Cardiac fibroblast (primary cell): ENCODE results near the gene ATP5PB.

Experiments used
- DNase-seq, 2 donors: peaks; one replicate each; pipeline versions ENCODE4 v3.0.0 to v3.0.0-alpha.2; 2010; ENCODE audit warnings: low read depth in 2 of 2
- H3K4me3 ChIP-seq, 2 donors: replicated peaks in 1 of 2; 1 replicate in 1 of 2; 2 replicates in 1 of 2; pipeline ENCODE4 v1.5.1; 2011; ENCODE audit warnings: low read depth in 2 of 2, low read length in 2 of 2, mild to moderate bottlenecking in 2 of 2, moderate library complexity in 1 of 2
- CTCF ChIP-seq: IDR thresholded peaks from one replicate; pipeline ENCODE4 v1.5.1; 2011; ENCODE audit warnings: low read depth, mild to moderate bottlenecking, low read length, inconsistent platforms

Gene ATP5PB

GRCh38 chr1:111486431-111486830 is 37.2 kb downstream of the ATP5PB start:
- no peak overlapping the region for H3K4me3 ChIP-seq
- DNase-seq = no peak
- TF ChIP-seq CTCF = no peak

- no peak for DNase-seq
- no peak for TF ChIP-seq CTCF
- no peak overlapping the region for H3K4me3 ChIP-seq
Observed at GRCh38 chr1:111487133-111487532, 37.9 kb downstream of the ATP5PB start.

DNA sequence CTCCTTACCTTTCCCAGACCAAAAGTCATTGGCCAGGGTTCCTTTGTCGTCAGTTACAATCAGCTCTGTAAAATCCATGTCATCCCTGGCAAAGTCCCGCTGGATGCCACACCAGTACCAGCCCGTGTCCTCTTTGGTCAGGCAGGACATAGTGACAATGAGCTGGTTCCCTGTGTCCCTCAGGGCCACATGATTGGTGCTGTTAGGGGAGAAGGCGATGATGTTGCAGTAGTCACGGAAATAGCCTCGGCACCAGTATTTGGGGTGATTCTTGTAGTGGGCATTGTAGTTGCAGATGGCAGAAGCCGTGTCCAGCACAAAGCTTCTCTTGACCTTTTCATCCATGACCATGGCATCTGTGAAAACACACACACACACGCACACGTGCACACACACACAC is 39.4 kb downstream of the ATP5PB start:
- H3K4me3 ChIP-seq = no peak overlapping the region

GRCh38 chr1:111489604-111490003 is 40.3 kb downstream of the ATP5PB start:
- no peak overlapping the region for H3K4me3 ChIP-seq
- peak; percentile 40 to 82 for DNase-seq
- TF ChIP-seq CTCF = no peak

More for the DNA sequence above, 39.4 kb downstream of the ATP5PB start:
- TF ChIP-seq CTCF = no peak
- DNase-seq = no peak

GRCh38 chr1:111490220-111490619 is 41.0 kb downstream of the ATP5PB start:
- H3K4me3 ChIP-seq = no peak overlapping the region
- no peak for DNase-seq
- no peak for TF ChIP-seq CTCF

DNA sequence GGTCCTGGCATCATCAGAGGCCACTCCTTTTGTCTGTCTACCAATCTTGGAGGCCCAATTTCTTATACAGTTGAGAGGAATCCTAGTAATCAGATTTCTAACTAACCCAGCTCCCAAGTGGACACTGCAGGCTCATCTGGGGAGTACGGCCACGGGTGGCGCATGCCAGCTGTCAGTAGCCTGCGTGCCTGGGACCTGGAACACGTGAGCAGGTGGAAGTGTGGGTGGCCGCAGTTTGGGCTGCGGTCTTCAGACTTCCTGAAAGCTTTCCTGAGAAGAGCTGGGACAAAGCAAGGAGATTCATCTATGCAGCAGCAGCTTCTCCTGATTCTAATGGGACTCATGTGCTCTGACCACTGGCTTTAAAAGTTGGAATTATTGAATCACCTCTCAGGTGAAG is 41.8 kb downstream of the ATP5PB start:
- DNase-seq = no peak
- TF ChIP-seq CTCF = no peak
- H3K4me3 ChIP-seq = no peak overlapping the region

DNA sequence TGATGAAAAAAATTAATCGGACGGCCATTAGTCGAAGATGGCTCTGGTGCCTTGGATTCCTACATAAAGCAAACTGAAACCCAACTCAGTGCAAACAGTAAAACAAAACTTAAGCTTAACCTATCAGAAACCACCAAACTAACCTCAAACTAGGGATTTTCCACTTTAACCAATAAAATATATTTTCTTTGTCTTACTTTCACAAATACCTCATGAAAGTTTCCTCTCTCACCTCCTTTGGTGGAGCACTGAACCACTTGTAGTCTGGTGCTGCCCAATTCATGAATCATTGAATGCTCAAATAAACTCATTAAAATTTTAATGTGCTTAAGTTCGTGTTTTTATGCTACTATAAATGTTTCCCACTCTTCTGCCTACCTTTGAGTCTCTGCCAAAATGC is 47.1 kb downstream of the ATP5PB start:
- H3K4me3 ChIP-seq = no peak overlapping the region
- no peak for DNase-seq
- no peak for TF ChIP-seq CTCF
